Left lobe of liver (tissue), 2 donors: ENCODE measurements around the gene SPSB1. TPM values are rescaled to one million over a fixed set of nuclear protein-coding genes. Genes with fewer than 3 reads are reported as not detected.

Source experiments
- ATAC-seq: fragments of 200-7000 bp; cut with Tn5 transposase; one replicate; pipeline ENCODE4 v1.9.1; 2020; ENCODE audit warnings: mild to moderate bottlenecking, moderate library complexity
- DNase-seq: peaks from one replicate; pipeline ENCODE4 v3.0.0-alpha.2; 2020; ENCODE audit warnings: low spot score
- total RNA-seq: library from RNA; stranded (reverse); gene quantifications from one replicate; pipeline ENCODE4 v1.2.1, GENCODE V29; 2021
- donor health status: DM: no; HTN: no; CAD: no; lungs with moderate emphysema.
- donor health status: DM: no; HTN: yes; CAD: no.

Gene SPSB1
- total RNA-seq, 1 donor from 2014 or later = 6.2 TPM

- ATAC-seq (peak; percentile 12), DNase-seq (no peak)
Measured at GRCh38 chr1:9360371-9361064, 67.8 kb downstream of the SPSB1 start.

DNA sequence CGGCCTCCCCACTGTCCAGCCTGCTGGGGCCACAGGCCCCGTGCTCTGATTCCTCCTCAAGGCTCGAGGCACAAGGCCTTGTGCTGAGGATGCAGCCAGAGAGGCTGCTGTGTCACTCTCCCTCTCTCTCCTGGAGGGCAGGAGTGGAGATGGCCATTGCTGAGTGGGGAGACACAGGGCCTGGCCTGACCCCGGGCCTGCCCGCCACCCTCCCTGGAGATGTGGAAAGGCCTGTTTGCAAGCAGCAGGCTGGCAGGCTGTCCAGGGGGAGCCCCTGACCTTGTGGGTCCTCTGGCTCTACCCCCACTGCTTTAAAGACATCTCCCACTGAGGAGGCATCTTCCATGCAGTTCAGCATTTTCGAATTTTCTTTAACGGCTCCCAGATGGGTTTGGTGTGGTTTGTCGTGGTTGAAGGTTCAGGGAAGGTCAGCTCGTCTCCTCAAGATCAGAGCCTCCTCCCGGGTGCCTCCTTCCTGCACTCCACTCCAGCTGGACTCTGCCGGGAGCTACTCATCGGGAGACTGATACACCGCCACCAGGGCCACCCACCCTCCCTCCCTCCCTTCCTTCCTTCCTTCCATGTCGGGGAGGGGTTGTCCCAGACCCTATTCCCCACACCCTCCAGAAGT, 69.1 kb downstream of the SPSB1 start:
- DNase-seq (no peak), ATAC-seq (no peak)

- no peak for ATAC-seq
- no peak for DNase-seq
Measured at GRCh38 chr1:9362488-9362887, 69.8 kb downstream of the SPSB1 start.

- ATAC-seq = no peak
- no peak for DNase-seq
Measured at GRCh38 chr1:9363061-9363471, 70.4 kb downstream of the SPSB1 start.

DNA sequence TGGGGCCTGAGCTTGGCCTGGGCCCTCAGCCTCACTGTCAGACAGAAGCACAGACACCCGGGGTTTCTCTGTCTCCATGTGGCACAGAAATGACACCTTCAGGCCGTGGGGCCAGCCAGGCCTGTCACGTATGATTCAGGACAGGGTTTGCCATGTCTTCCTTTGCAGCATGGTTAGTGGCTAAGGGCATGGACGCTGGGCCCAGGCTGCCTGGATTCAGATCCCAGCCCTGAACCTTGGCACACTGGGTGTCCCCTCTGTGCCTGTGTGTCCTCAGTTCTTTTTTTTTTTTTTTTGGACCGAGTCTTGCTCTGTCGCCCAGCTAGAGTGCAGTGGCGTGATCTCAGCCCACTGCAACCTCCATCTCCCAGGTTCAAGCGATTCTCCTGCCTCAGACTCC, 73.6 kb downstream of the SPSB1 start:
- ATAC-seq (no peak), DNase-seq (no peak)

DNA sequence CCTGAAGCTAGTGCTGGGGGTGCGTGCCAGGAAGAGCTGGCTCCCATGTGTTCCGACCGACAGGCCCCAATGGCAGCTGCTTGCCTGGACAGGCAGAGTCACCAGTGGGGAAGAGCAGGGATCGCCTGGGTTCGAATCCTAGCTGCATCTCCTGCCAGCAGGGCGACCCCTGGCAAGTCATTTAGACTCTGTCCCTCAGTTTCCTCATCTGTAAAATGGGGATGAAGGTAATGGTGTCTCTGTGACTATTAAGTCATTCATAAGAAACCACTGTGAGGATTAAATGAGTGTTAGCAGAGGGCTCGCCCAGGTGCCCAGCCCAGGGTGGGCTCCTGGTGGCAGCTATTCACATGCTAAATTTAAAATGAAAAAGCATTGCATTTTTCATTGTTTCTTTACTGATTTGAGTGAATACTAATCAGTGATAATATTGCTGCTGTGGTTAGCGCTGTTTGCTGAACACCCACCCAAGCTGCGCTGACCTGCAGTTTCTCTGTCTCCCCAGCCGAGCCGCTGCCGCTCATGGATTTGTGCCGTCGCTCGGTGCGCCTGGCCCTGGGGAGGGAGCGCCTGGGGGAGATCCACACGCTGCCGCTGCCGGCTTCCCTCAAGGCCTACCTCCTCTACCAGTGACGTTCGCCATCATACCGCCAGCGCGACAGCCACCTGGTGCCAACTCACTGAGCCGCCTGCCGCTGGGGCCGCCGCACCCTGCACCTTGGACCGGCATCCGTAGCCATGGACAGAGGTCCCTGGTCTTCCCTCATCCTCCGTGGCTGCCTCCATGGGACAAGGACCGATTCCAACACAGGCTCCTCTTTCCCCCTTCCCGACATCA, 74.5 kb downstream of the SPSB1 start:
- ATAC-seq = no peak
- DNase-seq = no peak

DNA sequence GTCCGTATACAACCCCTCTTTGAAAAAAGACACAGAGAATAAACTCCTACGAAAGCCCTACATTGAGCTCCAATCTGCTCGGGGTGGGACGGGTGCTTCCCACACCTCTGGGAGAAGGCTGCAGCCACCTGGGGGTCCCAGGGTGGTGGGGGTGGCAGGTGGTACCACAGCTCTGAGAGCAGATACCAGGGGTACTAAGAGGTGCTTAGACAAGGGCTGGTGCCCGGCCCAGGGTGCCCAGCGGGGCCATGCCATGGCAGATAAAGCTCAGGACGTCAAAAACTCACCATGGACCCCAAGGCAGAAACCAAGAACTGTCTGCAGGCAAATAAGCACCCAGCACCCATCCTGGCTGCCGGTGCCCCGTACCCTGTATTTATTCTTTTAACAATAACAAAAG, 75.1 kb downstream of the SPSB1 start:
- DNase-seq (no peak), ATAC-seq (no peak)

DNA sequence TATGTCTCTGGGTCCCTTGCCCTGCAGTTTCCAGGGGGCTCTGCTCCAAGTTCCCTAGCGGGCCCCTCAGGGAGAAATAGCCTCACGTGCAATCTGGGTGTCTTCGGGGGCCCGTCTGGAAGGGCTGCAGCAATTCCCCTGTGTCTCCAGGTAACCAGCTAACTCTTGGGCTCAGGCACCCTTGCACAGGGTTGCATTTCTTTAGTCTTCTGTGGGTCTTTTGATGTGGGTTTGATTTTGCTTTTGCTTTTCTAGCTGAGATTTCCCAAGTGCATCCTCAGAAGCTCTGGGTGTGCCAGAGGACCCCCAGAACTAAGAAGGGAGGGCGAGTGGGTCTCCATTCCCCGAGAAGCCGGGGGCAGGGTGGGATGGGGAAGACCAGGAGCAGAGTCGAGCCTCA, 75.7 kb downstream of the SPSB1 start:
- ATAC-seq = no peak
- no peak for DNase-seq

DNA sequence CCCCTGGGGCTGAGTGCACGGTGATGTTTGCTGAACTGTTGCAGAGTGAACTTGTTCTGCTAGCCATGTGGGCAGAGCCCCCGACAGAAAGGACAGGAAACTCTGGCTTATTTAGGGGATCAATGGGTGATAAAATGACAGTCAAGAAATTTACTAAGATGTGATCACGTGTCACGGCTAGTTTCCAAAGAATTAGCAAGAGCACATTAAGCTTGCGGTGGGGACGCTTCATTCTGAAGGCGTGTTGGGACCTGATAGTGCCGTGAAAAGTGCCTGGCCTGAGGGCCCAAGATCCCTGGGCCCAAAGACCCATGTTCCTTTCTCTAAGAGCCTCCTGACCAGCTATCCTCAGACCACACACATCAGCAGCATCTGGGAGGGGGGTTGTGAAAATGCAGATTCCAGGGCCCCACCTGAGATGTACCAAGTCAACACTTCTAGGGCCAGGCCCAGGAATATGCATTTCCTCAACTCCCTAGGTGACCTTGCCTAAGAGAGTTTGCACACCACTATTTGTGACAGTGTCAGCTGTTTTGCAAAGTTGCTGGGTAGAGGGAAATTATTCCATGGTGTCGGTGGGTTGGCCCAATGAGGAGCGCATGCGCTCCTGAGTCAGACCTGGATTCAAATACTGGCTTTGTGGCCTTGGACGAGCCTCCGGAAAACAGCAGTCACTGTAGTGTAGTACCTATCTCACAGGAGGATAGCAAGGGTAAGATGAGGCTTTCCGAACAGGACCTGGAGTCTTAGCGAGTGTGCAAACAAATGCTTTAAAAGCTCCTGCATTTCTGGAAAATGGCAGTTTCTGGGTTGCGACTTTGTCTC, 77.5 kb downstream of the SPSB1 start:
- DNase-seq = no peak
- ATAC-seq = no peak

DNA sequence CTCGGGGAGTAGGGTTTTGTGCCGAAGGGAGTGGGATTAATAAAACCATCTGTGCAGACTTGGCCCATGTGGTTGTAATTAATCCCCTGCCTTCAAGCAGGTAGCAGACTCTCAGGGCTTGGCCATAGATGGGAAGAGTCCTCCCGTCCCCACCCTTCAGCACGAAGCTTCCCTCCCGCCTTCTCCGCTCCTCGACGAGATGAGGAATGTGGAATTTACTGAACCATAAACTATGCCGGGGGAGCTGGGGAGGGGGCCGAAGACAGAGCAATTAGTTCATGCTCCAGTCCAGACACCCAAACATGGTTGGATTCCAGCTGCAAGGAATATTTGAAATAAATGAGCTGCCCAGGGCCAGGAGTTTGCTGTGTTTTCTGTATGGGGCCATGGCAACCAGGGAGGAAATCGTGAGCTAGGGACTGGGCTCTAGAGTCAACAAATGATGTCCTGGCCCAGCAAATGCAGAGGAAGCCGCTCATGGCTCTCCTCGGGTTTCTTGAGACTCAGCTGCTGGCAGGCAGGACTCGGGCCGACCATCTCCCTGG, 78.8 kb downstream of the SPSB1 start:
- DNase-seq (no peak), ATAC-seq (peak; percentile 26)

DNA sequence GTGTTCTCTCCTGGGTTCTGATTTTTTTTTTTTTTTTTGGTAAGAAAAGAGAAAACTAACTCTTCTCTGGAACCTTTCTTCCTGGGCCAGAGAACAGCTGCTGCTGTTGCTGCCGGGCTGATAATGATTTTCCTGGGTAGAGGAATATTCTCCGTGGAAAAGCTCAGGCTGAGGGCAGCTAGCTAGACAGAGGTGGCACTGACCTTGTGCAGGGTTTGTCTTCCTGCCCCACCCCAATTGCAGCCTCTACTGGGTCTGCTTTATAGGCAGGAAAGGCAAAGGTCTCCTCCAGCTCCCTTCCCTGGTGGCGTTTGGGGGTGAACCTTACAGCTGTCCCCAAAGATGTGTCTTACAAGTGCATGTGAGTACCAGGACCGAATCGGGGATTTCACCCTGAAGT, 79.3 kb downstream of the SPSB1 start:
- DNase-seq (no peak), ATAC-seq (no peak)

- ATAC-seq (peak; percentile 22), DNase-seq (no peak)
Measured at GRCh38 chr1:9373619-9374018, 80.9 kb downstream of the SPSB1 start.

DNA sequence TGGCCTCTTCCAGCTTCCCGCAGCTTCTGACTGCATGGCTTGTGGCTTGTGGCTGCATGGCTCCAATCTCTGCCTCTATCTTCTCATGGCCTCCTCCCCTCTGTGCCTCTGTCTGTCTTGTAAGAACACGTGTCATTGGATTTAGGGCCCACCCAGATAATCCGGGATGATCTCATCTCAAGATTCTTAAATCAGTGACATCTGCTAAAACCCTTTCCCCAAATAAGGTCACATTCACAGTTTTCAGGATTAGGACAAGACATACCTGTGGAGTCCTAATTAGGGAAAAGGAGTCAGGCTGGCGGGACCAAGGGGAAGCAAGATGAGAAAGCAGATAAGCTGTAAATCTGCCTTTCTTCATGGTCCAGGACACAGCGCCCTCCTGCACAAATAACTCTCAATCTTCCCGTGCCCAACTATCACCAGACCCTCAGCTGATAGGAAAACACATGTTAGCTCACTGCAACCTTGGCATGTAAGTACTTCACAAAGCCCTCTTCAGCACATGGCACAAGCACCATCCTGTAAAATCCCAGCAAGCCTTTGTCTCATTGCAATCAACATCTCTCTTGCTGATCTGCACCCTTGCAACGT, 82.2 kb downstream of the SPSB1 start:
- ATAC-seq (no peak), DNase-seq (no peak)

- no peak for DNase-seq
- no peak for ATAC-seq
Measured at GRCh38 chr1:9375912-9376311, 83.2 kb downstream of the SPSB1 start.

GRCh38 chr1:9376430-9376829, 83.7 kb downstream of the SPSB1 start:
- ATAC-seq (no peak), DNase-seq (no peak)

GRCh38 chr1:9376886-9377333, 84.2 kb downstream of the SPSB1 start:
- no peak for DNase-seq
- peak; percentile 42 for ATAC-seq

GRCh38 chr1:9378801-9379200, 86.1 kb downstream of the SPSB1 start:
- no peak for ATAC-seq

GRCh38 chr1:9380711-9381110, 88.0 kb downstream of the SPSB1 start:
- ATAC-seq (no peak), DNase-seq (no peak)

More at GRCh38 chr1:9378801-9379200, 86.1 kb downstream of the SPSB1 start:
- DNase-seq = no peak

DNA sequence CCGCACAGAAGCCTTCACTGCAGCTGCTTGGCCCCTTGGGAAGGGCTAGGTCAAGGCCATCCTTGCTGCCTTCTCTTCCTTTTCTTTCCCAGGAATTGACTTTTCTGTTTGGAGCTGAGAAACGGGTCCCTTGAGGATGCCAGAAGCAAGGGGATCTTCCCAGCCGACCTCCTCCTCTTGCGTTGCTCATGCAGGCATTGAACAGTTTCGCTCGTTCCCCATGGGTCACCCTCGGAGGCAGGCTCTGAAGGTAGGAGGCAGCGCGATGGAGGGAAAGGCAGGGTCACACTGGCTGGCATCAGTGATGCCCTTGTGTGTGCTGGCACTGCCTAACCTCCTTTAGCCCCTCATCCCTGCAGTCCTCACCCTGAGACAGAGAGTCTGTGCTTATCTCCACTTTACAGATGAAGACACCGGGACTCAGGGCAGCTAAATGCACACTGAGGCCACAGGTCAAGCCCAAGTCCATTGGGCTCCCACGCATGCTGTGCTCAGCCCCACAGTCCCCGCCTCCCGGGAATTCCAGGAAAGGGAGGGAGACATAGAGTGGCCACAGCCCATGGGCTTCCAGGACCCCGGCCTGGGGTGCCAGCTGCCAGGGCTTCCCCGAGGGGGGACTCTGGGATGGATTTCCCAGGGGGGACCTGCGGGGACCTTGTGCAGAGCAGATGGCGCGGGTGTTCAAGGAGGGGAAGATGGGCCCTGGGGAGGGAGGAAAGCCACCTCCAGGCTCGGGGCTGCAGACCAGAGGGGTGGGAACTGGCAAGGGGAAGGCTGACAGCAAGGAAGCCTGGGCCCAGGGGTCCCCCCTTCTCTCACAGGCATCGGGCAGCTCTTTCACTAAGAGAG, 90.2 kb downstream of the SPSB1 start:
- no peak for DNase-seq
- ATAC-seq = no peak
